Heart right ventricle (tissue), 16 donors: Measurements from ENCODE around the gene CSTPP1. TPM values are rescaled to one million over a fixed set of nuclear protein-coding genes. Genes with fewer than 3 reads are reported as not detected.

Experiments used
- ATAC-seq, 8 donors: fragments of 200-7000 bp; cut with Tn5 transposase; one replicate each; pipeline ENCODE4 v1.9.1; 2020; ENCODE audit warnings: mild to moderate bottlenecking in 8 of 8, moderate library complexity in 8 of 8, moderate number of reproducible peaks in 1 of 8
- DNase-seq, 2 donors: peaks; one replicate each; pipeline ENCODE4 v3.0.0-alpha.2; 2020
- H3K27ac ChIP-seq, 10 donors: fragments of 200-600 bp; sonication (generic) in 2 of 10; one replicate each; pipeline versions ENCODE4 v1.5.0 to v1.8.0; 2020 to 2022; ENCODE audit warnings: mild to moderate bottlenecking in 3 of 10
- H3K27me3 ChIP-seq, 7 donors: fragments of 200-600 bp; one replicate each; pipeline ENCODE4 v1.8.0; 2021 to 2022; ENCODE audit warnings: mild to moderate bottlenecking in 2 of 7
- H3K36me3 ChIP-seq, 9 donors: fragments of 200-600 bp; sonication (generic) in 1 of 9; one replicate each; pipeline versions ENCODE4 v1.5.0 to v1.8.0; 2020 to 2022; ENCODE audit warnings: mild to moderate bottlenecking in 2 of 9
- H3K4me1 ChIP-seq, 9 donors: fragments of 200-600 bp; sonication (generic) in 1 of 9; one replicate each; pipeline versions ENCODE4 v1.5.0 to v1.8.0; 2020 to 2022; ENCODE audit warnings: mild to moderate bottlenecking in 4 of 9
- H3K4me3 ChIP-seq, 10 donors: fragments of 200-600 bp; sonication (generic) in 2 of 10; one replicate each; pipeline versions ENCODE4 v1.5.0 to v1.8.0; 2020 to 2022; ENCODE audit warnings: mild to moderate bottlenecking in 7 of 10, moderate library complexity in 2 of 10
- H3K9me3 ChIP-seq, 11 donors: fragments of 200-600 bp in 10 of 11; sonication (generic) in 2 of 11; one replicate each; pipeline versions ENCODE4 v1.5.0 to v1.8.0; 2013 to 2022; ENCODE audit warnings: mild to moderate bottlenecking in 2 of 11, control low read depth in 1 of 11, moderate library complexity in 1 of 11
- WGBS, 2 donors: extraction: QIAGEN DNeasy Blood & Tissue Kit; methylation state at CpG; one replicate each; pipeline ENCODE4 v1.1.7; 2013; ENCODE audit warnings: inconsistent platforms in 1 of 2; 5-methylcytosine and 5-hydroxymethylcytosine counted together
- intact Hi-C, 10 donors: fragments of 100-400 bp; cut with DNase I; formaldehyde crosslinking; loops; one replicate each; pipeline versions ENCODE4 v1.11.1 to v1.14.2; 2022
- polyA plus RNA-seq, 2 donors: library from polyadenylated mRNA; stranded (reverse); fragments of 200-250 nt; gene quantifications; one replicate each; pipeline ENCODE4 v1.2.3, GENCODE V29; 2013
- total RNA-seq, 10 donors: library from RNA; stranded (reverse); fragmentation: NEBNext Ultra II Directional in 3 of 10; extraction: Animal tissue kit (Norgen Biotek cat#: 25700) in 3 of 10; gene quantifications; one replicate each; pipeline versions ENCODE4 v1.2.1 to v1.2.4, GENCODE V29; 2021 to 2023
- TF ChIP-seq, protein P1 (sequence below), 9 donors: fragments of 200-600 bp; sonication (generic) in 2 of 9; IDR thresholded peaks; one replicate each; pipeline versions ENCODE4 v1.5.0 to v1.8.0; 2021 to 2022; ENCODE audit warnings: antibody characterized with exemption in 9 of 9, mild to moderate bottlenecking in 5 of 9, moderate library complexity in 1 of 9
- donor health status: Arrhythmogenic right ventricular cardiomyopathy.
- donor health status: ischemic (EF 13 %, LVEDD 7.1; RV severe dilation, severe dysfunction).
- donor health status: healthy with polysubstance abuse.
- donor health status: DM: no; HTN: yes; CAD: no.
- donor health status: DM: no; HTN: no; CAD: no.
- donor health status: ischemic (EF 25% LVEDD 6.9; RV normal size, moderate dysfunction).
- donor health status: ischemic (EF 25% LVEDD 5.7; RV mildly dilated, moderate dysfunction).
- donor health status: healthy.
- donor health status: DM: yes; HTN: yes; CAD: no.
- donor health status: Ischemic cardiomyopathy.
- donor health status: ischemic (EF 35%, LVEDD 5.7; RV mildly dilated, moderate dysfunction).
- donor health status: nonischemic (EF 11% LVEDD 7.7; RV severe dilation, severe dysfunction).
- donor health status: DM: yes; HTN: yes; CAD: no.
- donor health status: PGD.
- donor health status: ischemic (EF 29% LVEDD 5.4; RV normal size, mild dysfunction).
- donor health status: nonischemic (EF 23%, LVEDD 6.1; RV moderate dilation, normal function).

Gene CSTPP1
- total and polyA plus RNA-seq, 12 donors, result 10.2 to 26.7 (median 16.7) TPM

DNA sequence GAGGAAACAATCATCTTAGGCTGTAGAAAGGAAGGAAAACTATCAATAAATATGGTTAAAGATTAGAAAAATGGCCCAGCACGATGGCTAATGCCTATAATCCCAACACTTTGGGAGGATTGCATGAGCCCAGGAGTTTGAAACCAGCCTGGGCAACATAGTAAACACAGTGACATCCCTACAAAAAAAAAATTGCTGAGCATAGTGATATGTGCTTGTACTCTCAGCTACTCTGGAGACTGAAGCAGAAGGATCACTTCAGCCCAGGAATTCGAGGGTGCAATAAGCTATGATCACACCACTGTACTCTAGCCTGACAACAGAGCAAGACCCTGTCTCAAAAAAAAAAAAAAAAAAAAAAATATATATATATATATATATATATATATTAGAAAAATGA, 185.2 kb downstream of the CSTPP1 start:
- Histone ChIP-seq H3K9me3 (no peaks in the 10 kb centered on the region), H3K27ac (no peak overlapping the region), H3K27me3 (no peaks in the 10 kb centered on the region), H3K4me1 (no peaks in the 10 kb centered on the region), H3K36me3 (no peaks in the 10 kb centered on the region), H3K4me3 (no peak overlapping the region)
- TF ChIP-seq, protein P1, sequence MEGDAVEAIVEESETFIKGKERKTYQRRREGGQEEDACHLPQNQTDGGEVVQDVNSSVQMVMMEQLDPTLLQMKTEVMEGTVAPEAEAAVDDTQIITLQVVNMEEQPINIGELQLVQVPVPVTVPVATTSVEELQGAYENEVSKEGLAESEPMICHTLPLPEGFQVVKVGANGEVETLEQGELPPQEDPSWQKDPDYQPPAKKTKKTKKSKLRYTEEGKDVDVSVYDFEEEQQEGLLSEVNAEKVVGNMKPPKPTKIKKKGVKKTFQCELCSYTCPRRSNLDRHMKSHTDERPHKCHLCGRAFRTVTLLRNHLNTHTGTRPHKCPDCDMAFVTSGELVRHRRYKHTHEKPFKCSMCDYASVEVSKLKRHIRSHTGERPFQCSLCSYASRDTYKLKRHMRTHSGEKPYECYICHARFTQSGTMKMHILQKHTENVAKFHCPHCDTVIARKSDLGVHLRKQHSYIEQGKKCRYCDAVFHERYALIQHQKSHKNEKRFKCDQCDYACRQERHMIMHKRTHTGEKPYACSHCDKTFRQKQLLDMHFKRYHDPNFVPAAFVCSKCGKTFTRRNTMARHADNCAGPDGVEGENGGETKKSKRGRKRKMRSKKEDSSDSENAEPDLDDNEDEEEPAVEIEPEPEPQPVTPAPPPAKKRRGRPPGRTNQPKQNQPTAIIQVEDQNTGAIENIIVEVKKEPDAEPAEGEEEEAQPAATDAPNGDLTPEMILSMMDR (IDR thresholded peaks at IDR 0.05), result no peak
- intact Hi-C loops, result loop anchor here in 1 of 10 donors (10.0 kb wide), 1 partner anchor 1587 kb away; no protein-coding TSS in a partner anchor
- DNase-seq, result no peak
- no peak for ATAC-seq
- WGBS, 2 donors, result 69 to 74% methylated on average over 2 of the region's 2 CpGs

DNA sequence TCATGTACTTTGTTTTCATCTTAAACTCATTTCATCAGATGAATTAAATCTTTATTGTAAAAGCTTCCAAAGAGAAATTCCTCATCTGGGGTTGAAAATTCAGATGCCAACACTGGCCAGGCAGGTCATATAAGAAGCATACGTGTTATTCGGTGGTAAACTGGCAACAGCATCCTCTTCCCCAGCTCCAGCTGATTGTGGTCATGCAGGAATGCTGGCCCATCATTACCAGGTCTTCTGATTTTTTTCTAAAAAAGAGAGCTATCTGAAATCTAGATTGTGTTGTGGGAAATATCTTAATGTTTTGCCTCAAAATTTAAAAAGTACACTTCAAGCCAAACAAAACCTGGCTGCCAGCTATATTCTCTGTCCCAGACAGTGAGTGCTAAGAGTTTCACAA, 186.5 kb downstream of the CSTPP1 start:
- TF ChIP-seq, protein P1 (IDR thresholded peaks at IDR 0.05), result no peak
- no peaks in the 10 kb centered on the region for H3K9me3 ChIP-seq
- no peak for DNase-seq
- no peaks in the 10 kb centered on the region for H3K4me1 ChIP-seq
- ATAC-seq, result no peak
- no peak overlapping the region for H3K4me3 ChIP-seq
- no peaks in the 10 kb centered on the region for H3K27me3 ChIP-seq
- H3K36me3 ChIP-seq, result no peaks in the 10 kb centered on the region
- H3K27ac ChIP-seq, result no peak overlapping the region
- intact Hi-C loops, result loop anchor here in 1 of 10 donors (10.0 kb wide), 1 partner anchor 1588 kb away; no protein-coding TSS in a partner anchor
- WGBS, 2 donors, result 89 to 90% methylated on average over 2 of the region's 2 CpGs

DNA sequence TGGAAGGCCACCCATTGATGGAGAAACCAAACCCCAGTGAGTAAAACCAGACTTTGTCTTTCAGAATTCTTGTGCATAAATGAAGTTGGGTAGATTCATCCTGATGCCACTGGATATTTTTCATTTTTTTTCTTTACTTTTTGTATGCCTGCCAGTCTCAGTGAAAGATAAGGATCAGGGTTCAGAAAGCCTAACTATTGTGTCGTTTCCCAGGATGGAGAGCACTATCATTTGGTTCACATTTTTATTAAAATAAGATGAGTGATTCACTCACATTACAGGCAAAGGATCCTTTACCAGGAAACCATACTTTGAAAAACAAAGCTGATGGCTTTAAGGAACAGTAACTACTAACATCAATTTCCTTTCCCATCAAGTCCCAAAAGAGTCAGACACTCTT, 188.1 kb downstream of the CSTPP1 start:
- Histone ChIP-seq H3K27ac (no peak overlapping the region), H3K36me3 (no peaks in the 10 kb centered on the region), H3K4me3 (no peak overlapping the region), H3K4me1 (no peaks in the 10 kb centered on the region), H3K9me3 (no peaks in the 10 kb centered on the region), H3K27me3 (no peaks in the 10 kb centered on the region)
- ATAC-seq (no peak), DNase-seq (no peak)
- WGBS, 2 donors, result 59 to 73% methylated on average over 1 of the region's 1 CpG
- intact Hi-C loops, result loop anchor here in 1 of 10 donors (10.0 kb wide), 1 partner anchor 1590 kb away; no protein-coding TSS in a partner anchor
- TF ChIP-seq, protein P1 (IDR thresholded peaks at IDR 0.05), result no peak

DNA sequence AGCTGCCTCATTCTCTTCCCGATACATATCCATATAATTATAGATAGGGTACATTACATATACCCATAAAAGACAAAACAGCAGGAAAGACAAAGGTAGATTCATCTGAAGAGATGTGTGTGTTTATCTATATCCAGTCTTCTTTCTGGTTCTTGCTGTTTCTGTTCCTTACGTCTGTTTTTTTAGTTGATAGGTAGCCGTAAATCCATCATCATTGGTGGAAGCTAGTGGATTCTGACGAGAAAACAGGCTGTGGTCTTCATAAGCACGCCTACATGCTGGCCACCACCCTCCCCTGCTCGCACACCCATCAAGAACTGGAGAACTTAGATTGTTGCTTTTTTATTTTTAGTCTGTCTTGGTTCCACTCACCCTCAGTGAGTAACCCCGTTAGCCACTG, 188.5 kb downstream of the CSTPP1 start:
- no peak for DNase-seq
- Histone ChIP-seq H3K27ac (no peak overlapping the region), H3K4me3 (no peak overlapping the region), H3K36me3 (no peaks in the 10 kb centered on the region), H3K4me1 (no peaks in the 10 kb centered on the region), H3K9me3 (no peaks in the 10 kb centered on the region), H3K27me3 (no peaks in the 10 kb centered on the region)
- TF ChIP-seq, protein P1 (IDR thresholded peaks at IDR 0.05), result no peak
- no peak for ATAC-seq
- intact Hi-C loops, result loop anchor here in 1 of 10 donors (10.0 kb wide), 1 partner anchor 1590 kb away; no protein-coding TSS in a partner anchor
- whole genome bisulfite sequencing, 2 donors, result 85 to 89% methylated on average over 7 of the region's 7 CpGs
